ENCODE data around the gene TXNRD1. TPM values are rescaled to one million over a fixed set of nuclear protein-coding genes. Genes with fewer than 3 reads are reported as not detected.
A peak's percentile ranks its signal among the peaks of the same experiment; 100 is the strongest.

The TXNRD1 gene
- 10 to 100 TPM; 35.9 to 36.6 TPM for total RNA-seq

- WGBS, 2 donors = 8 to 29% methylated on average over 8 to 71 of the region's 71 CpGs
- no peaks in the 10 kb centered on the region for H3K36me3 ChIP-seq (replicated peaks in 1 of 2; ENCODE audit: insufficient read depth in 1 of 2, low read depth in 2 of 2)
- intact Hi-C loops (cut with DNase I) = no loop called here
- H3K27me3 ChIP-seq = no peaks in the 10 kb centered on the region
- H3K4me3 ChIP-seq = peak within 1 kb of the TSS in 1 of 2 donors; percentile 16
- peak within 1 kb of the TSS; percentile 25 to 69 (median 52) for H3K27ac ChIP-seq
- H3K9me3 ChIP-seq = no peaks in the 10 kb centered on the region
- peaks cover 26% of the 10 kb centered on the region for H3K4me1 ChIP-seq
- peak; percentile 70 for ATAC-seq
- TF ChIP-seq POLR2A (IDR thresholded peaks at IDR 0.05) = peak in 2 of 3 donors; percentile 47 to 61
- TF ChIP-seq CTCF (IDR thresholded peaks at IDR 0.05) = peak; percentile 65 to 86 (median 78)
- peak; percentile 75 to 81 (median 80) for DNase-seq
Measured at GRCh38 chr12:104215638-104216297, at the start of gene TXNRD1. Gene TXNRD1, plus strand, starts transcription at chr12:104215779. Its CDS starts 24 bp downstream, at chr12:104215803.

GRCh38 chr12:104165801-104166200 lies 49.8 kb upstream of the TXNRD1 start:
- DNase-seq (no peak), ATAC-seq (no peak)
- Histone ChIP-seq H3K27ac (no peak overlapping the region), H3K4me3 (no peak overlapping the region), H3K4me1 (no peaks in the 10 kb centered on the region), H3K27me3 (no peaks in the 10 kb centered on the region), H3K36me3 (replicated peaks in 1 of 2; ENCODE audit: insufficient read depth in 1 of 2, low read depth in 2 of 2) (no peaks in the 10 kb centered on the region), H3K9me3 (no peaks in the 10 kb centered on the region)
- intact Hi-C loops (cut with DNase I) = no loop called here
- TF ChIP-seq CTCF (IDR thresholded peaks at IDR 0.05) = no peak
- TF ChIP-seq POLR2A (IDR thresholded peaks at IDR 0.05) = no peak
- 68 to 69% methylated on average over 2 of the region's 2 CpGs for WGBS, 2 donors

GRCh38 chr12:104166465-104166864 lies 49.1 kb upstream of the TXNRD1 start:
- ATAC-seq = no peak
- Histone ChIP-seq H3K4me3 (no peak overlapping the region), H3K9me3 (no peaks in the 10 kb centered on the region), H3K4me1 (no peaks in the 10 kb centered on the region), H3K36me3 (replicated peaks in 1 of 2; ENCODE audit: insufficient read depth in 1 of 2, low read depth in 2 of 2) (no peaks in the 10 kb centered on the region), H3K27ac (no peak overlapping the region), H3K27me3 (no peaks in the 10 kb centered on the region)
- intact Hi-C loops (cut with DNase I) = no loop called here
- WGBS, 2 donors = 82 to 89% methylated on average over 6 of the region's 6 CpGs
- no peak for DNase-seq
- no peak for TF ChIP-seq CTCF (IDR thresholded peaks at IDR 0.05)
- TF ChIP-seq POLR2A (IDR thresholded peaks at IDR 0.05) = no peak

- no peak overlapping the region for H3K4me3 ChIP-seq
- no peak for DNase-seq
- no peaks in the 10 kb centered on the region for H3K4me1 ChIP-seq
- ATAC-seq = no peak
- intact Hi-C loops (cut with DNase I) = no loop called here
- 82 to 92% methylated on average over 5 of the region's 5 CpGs for WGBS, 2 donors
- no peaks in the 10 kb centered on the region for H3K36me3 ChIP-seq (replicated peaks in 1 of 2; ENCODE audit: insufficient read depth in 1 of 2, low read depth in 2 of 2)
- no peaks in the 10 kb centered on the region for H3K27me3 ChIP-seq
- no peaks in the 10 kb centered on the region for H3K9me3 ChIP-seq
- TF ChIP-seq CTCF (IDR thresholded peaks at IDR 0.05) = no peak
- TF ChIP-seq POLR2A (IDR thresholded peaks at IDR 0.05) = no peak
- H3K27ac ChIP-seq = no peak overlapping the region
Measured at GRCh38 chr12:104167519-104168458, 47.8 kb upstream of the TXNRD1 start.

All from body of pancreas (tissue), 4 donors.